Endothelial cell of umbilical vein (primary cell): ENCODE results near the gene QDPR. TPM values are rescaled to one million over a fixed set of nuclear protein-coding genes. Genes with fewer than 3 reads are reported as not detected.

Experiments
- BruUV-seq: library from RNA; stranded (reverse); fragments of 400-500 nt; replicated peaks from 2 replicates; lab custom pipeline; 2021; lab: Mats Ljungman, UMichigan
- CTCF ChIA-PET: fragments of 300-600, 350-600 bp; sonication (Branson Sonifier 250); formaldehyde crosslinking; loops from one replicate; lab custom pipeline; 2021; ENCODE audit warnings: antibody characterized with exemption, inconsistent platforms; lab: Charles Lee
- POLR2A ChIA-PET: fragments of 300-600, 350-600 bp; sonication (Branson Sonifier 250); formaldehyde crosslinking; loops from one replicate; lab custom pipeline; 2021; ENCODE audit warnings: antibody characterized with exemption, inconsistent platforms; lab: Charles Lee
- DNase-seq: peaks from one replicate; pipeline ENCODE4 v3.0.0-alpha.2; 2011; ENCODE audit warnings: low read depth, low spot score
- FAIRE-seq: peaks from 2 replicates; lab custom pipeline; 2011; peaks lifted over from hg19 to GRCh38; lab: Jason Lieb, UNC
- H2AFZ ChIP-seq: 2 replicates; pipeline ENCODE4 v1.6.0; 2012; ENCODE audit warnings: low read depth, low read length, control low read depth, inconsistent platforms
- H3K27ac ChIP-seq: 2 replicates; pipeline ENCODE4 v1.5.1; 2011; ENCODE audit warnings: low read depth, mild to moderate bottlenecking, control low read depth, low read length, moderate library complexity; ENCODE audit not compliant: insufficient read depth
- H3K27me3 ChIP-seq, 2 experiments: 2 replicates each; pipeline versions ENCODE4 v1.6.0 to v1.6.1; 2011; ENCODE audit warnings: low read length in 2 of 2, mixed read lengths in 1 of 2; ENCODE audit not compliant: control insufficient read depth in 2 of 2, insufficient read depth in 2 of 2
- H3K36me3 ChIP-seq, 2 experiments: 2 replicates in 1 of 2; 3 replicates in 1 of 2; pipeline ENCODE4 v1.5.1; 2011; ENCODE audit warnings: low read length in 2 of 2, mild to moderate bottlenecking in 1 of 2, moderate library complexity in 1 of 2; ENCODE audit not compliant: control insufficient read depth in 2 of 2, insufficient read depth in 2 of 2; ENCODE audit errors: extremely low read depth in 1 of 2
- H3K4me1 ChIP-seq: 3 replicates; pipeline ENCODE4 v1.5.1; 2011; ENCODE audit warnings: mild to moderate bottlenecking, low read length; ENCODE audit not compliant: control insufficient read depth, insufficient read depth; ENCODE audit errors: extremely low read depth
- H3K4me2 ChIP-seq: 2 replicates; pipeline ENCODE4 v1.6.1; 2011; ENCODE audit warnings: low read length, control low read depth, mixed read lengths; ENCODE audit not compliant: insufficient read depth
- H3K4me3 ChIP-seq, 3 experiments: fragments of 200-600 bp in 1 of 3; sonication (generic), shearing (Covaris generic) in 1 of 3; replicated peaks in 1 of 3; 2 replicates each; pipeline ENCODE4 v1.5.1; 2011 to 2016; ENCODE audit warnings: control low read depth in 3 of 3, low read length in 3 of 3, mild to moderate bottlenecking in 2 of 3, inconsistent platforms in 1 of 3, low read depth in 1 of 3, moderate library complexity in 1 of 3; ENCODE audit not compliant: insufficient read depth in 1 of 3
- H3K79me2 ChIP-seq: 2 replicates; pipeline ENCODE4 v1.6.0; 2012; ENCODE audit warnings: low read length, inconsistent platforms; ENCODE audit not compliant: control insufficient read depth, insufficient read depth
- H3K9ac ChIP-seq: replicated peaks from 2 replicates; pipeline ENCODE3; 2011; ENCODE audit warnings: low read length, control low read depth; ENCODE audit not compliant: insufficient read depth; ENCODE audit errors: extremely low read depth
- H3K9me1 ChIP-seq: replicated peaks from 3 replicates; pipeline ENCODE4 v1.6.0; 2011; ENCODE audit warnings: mild to moderate bottlenecking, low read length; ENCODE audit not compliant: control insufficient read depth, insufficient read depth; ENCODE audit errors: extremely low read depth
- H3K9me3 ChIP-seq: replicated peaks from 2 replicates; pipeline ENCODE4 v1.5.1; 2012; ENCODE audit warnings: low read length, inconsistent platforms; ENCODE audit not compliant: control insufficient read depth, insufficient read depth
- H4K20me1 ChIP-seq: replicated peaks from 2 replicates; pipeline ENCODE3; 2011; ENCODE audit warnings: mild to moderate bottlenecking, low read length; ENCODE audit not compliant: control insufficient read depth, insufficient read depth; ENCODE audit errors: extremely low read depth
- CTCF ChIP-seq, 2 donors: IDR thresholded peaks; 1 replicate in 1 of 2; 2 replicates in 1 of 2; pipeline ENCODE4 v1.5.1; 2011; ENCODE audit warnings: low read length in 2 of 2, mild to moderate bottlenecking in 2 of 2, moderate library complexity in 2 of 2, control low read depth in 1 of 2, inconsistent platforms in 1 of 2, low read depth in 1 of 2; ENCODE audit not compliant: insufficient read depth in 1 of 2; ENCODE audit errors: extremely low read depth in 1 of 2
- EZH2 ChIP-seq: IDR thresholded peaks from 2 replicates; pipeline ENCODE4 v1.6.1; 2012; ENCODE audit warnings: borderline replicate concordance, low read depth, mild to moderate bottlenecking, moderate library complexity, low read length, inconsistent platforms; ENCODE audit not compliant: severe bottlenecking
- FOS ChIP-seq: IDR thresholded peaks from 2 replicates; pipeline ENCODE4 v1.6.1; 2011; ENCODE audit warnings: mild to moderate bottlenecking, low read length, moderate library complexity, borderline replicate concordance; ENCODE audit not compliant: insufficient read depth
- GATA2 ChIP-seq: IDR thresholded peaks from 2 replicates; pipeline ENCODE4 v1.7.0; 2011; ENCODE audit warnings: low read depth, mild to moderate bottlenecking, moderate library complexity, mixed read lengths, low read length; ENCODE audit not compliant: insufficient read length, insufficient read depth
- JUN ChIP-seq: IDR thresholded peaks from 2 replicates; pipeline ENCODE4 v1.6.1; 2011; ENCODE audit warnings: borderline replicate concordance, low read depth; ENCODE audit not compliant: insufficient read length, insufficient read depth
- MAX ChIP-seq: IDR thresholded peaks from 2 replicates; pipeline ENCODE4 v1.6.1; 2011; ENCODE audit not compliant: insufficient read depth, insufficient read length
- MYC ChIP-seq: IDR thresholded peaks from one replicate; pipeline ENCODE4 v1.6.1; 2011; ENCODE audit warnings: mild to moderate bottlenecking, low read depth, low read length
- POLR2A ChIP-seq: IDR thresholded peaks from 2 replicates; pipeline ENCODE4 v1.6.1; 2012; ENCODE audit warnings: low read depth, mild to moderate bottlenecking, control low read depth, low read length
- POLR2AphosphoS5 ChIP-seq: IDR thresholded peaks from 2 replicates; pipeline ENCODE4 v1.6.1; 2012; ENCODE audit warnings: low read depth, mild to moderate bottlenecking, control low read depth, low read length, moderate library complexity; ENCODE audit not compliant: insufficient read depth
- dilution Hi-C: fragments of 300-500 bp; cut with MboI; formaldehyde crosslinking; loops from one replicate; pipeline ENCODE4 v1.15.0; 2019; ENCODE audit warnings: low sequenced_read_pairs; ENCODE audit not compliant: extremely low pct_ligation_motif_present
- intact Hi-C: fragments of 100-400 bp; cut with micrococcal nuclease; formaldehyde crosslinking; loops from one replicate; pipeline ENCODE4 v1.10.0; 2022
- polyA plus RNA-seq, 4 experiments: library from polyadenylated mRNA; depleted of rRNA in 3 of 4; stranded (reverse) in 3 of 4; unstranded in 1 of 4; fragments of >200 nt; gene quantifications; 2 replicates each; pipeline versions ENCODE4 v1.2.1 to v1.2.3, GENCODE V29; 2011 to 2012; ENCODE audit warnings: missing spikeins in 1 of 4
- total RNA-seq: library from RNA; stranded (reverse); gene quantifications from 2 replicates; pipeline ENCODE4 v1.2.3, GENCODE V29; 2021

QDPR gene
- total and polyA plus RNA-seq, 2 donors (not counting 3 experiments of a cell fraction or from before 2014, with no cell fraction given): 20.5 to 20.9 TPM

- dilution Hi-C loops (no loop called here), intact Hi-C loops (no loop called here)
- Histone ChIP-seq H3K36me3 (no peaks in the 10 kb centered on the region), H3K79me2 (no peaks in the 10 kb centered on the region), H3K4me1 (no peaks in the 10 kb centered on the region), H3K9ac (no peak overlapping the region), H3K4me2 (no peak overlapping the region), H3K27ac (no peak overlapping the region), H3K4me3 (no peak overlapping the region), H3K9me1 (no peaks in the 10 kb centered on the region), H4K20me1 (no peaks in the 10 kb centered on the region), H2AFZ (no peak overlapping the region), H3K9me3 (no peaks in the 10 kb centered on the region), H3K27me3 (no peaks in the 10 kb centered on the region)
- CTCF ChIA-PET: no interaction called here
- TF ChIP-seq POLR2A: no peak
- no peak for TF ChIP-seq CTCF (IDR thresholded peaks at IDR 0.05; ENCODE audit: extremely low read depth in 1 of 2, insufficient read depth in 1 of 2, low read depth in 1 of 2, low read length in 2 of 2)
- TF ChIP-seq EZH2: no peak
- TF ChIP-seq GATA2: no peak
- TF ChIP-seq MAX: no peak
- TF ChIP-seq FOS: no peak
- no peak for TF ChIP-seq POLR2AphosphoS5
- no peak for TF ChIP-seq MYC
- no peak for TF ChIP-seq JUN
- POLR2A ChIA-PET: no interaction called here
- no TSS peak for BruUV-seq
- FAIRE-seq: no peak
- DNase-seq: no peak
Measured at GRCh38 chr4:17561195-17561909, 49.5 kb upstream of the QDPR start.
